NCI-H2107 treated with DMSO at 0.1 percent for 48 hours (cell line): ENCODE results near the gene DOCK3.
"Not testable (repeated sequence)": the region's sequence is repeated elsewhere in the genome, so short reads cannot be mapped to it uniquely, and the experiment has no call there.

ENCODE experiments used
- DNase-seq: peaks from one replicate; lab custom pipeline; 2025; ENCODE audit not compliant: unreplicated experiment; lab: John Stamatoyannopoulos, UW

The DOCK3 gene

DNA sequence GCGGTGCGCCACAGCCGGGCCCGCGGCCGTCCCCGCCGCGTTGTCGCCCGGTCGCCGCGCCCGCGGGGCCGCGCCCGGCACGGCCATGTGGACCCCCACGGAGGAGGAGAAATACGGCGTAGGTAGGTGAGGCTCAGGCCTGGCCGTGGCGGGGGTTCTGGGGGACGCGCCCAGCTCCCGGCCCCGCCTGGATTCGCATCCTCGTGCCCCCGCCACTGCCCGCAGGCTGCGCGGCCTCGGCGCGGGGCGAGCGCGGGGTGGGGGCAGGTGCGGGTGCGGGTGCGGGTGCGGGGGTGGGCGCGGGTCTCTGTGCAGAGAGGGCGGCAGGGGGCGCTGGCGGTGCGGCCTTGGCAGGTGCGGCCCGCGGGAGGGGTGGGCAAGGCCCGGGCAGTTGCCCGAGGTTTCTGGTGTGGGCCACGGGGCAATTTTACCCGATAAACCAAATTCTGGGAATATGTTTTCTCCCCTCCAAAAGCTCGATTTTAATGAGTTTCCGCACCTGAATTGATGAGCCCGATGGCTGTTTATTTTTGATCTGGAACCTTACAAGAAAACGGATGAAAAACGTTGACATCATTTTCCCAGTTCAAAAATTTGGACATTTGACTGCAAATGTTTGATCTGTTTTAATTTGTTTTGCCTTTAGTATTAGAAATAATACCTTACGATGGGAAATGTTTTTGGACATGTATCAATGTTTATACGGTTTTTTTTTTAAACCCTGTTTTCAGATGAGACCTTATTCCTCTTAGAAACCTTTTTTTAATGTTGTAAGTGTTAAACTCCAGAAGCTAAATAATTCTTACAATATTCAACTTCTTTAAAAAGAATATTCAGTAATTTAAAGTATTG, 678 bp downstream of the DOCK3 start:
- no peak for DNase-seq

DNA sequence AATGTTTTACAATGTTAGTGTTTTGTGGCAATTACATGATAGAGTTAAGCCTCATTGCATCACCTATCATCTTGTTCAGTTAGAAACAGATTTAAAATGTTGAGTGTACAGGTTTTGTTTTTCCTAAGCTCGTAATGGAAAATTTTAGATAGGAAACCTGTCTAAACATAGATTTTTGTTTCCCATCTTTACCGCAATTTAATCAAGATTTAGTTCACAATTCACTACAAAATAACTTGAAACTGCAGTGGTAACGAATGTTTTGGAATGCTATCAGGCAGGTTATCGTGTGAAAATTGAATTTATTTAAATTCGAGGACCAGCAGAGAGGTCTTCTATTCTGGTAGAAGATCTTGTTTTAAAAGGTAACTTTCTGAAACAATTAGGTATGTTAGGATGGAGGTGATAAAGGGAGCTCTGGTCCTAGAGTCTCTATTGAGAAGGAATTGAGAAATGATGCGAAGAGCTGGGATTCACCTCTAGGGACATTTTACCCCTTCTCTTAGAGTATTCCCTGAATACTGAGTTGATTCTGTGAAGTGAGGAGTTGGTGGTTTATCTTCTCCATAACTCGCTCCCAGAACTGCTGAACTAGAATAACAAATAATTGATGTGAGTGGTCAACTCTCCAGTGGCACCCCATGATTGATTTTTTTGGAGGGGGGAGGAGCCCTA, 1.4 kb downstream of the DOCK3 start:
- no peak for DNase-seq

DNA sequence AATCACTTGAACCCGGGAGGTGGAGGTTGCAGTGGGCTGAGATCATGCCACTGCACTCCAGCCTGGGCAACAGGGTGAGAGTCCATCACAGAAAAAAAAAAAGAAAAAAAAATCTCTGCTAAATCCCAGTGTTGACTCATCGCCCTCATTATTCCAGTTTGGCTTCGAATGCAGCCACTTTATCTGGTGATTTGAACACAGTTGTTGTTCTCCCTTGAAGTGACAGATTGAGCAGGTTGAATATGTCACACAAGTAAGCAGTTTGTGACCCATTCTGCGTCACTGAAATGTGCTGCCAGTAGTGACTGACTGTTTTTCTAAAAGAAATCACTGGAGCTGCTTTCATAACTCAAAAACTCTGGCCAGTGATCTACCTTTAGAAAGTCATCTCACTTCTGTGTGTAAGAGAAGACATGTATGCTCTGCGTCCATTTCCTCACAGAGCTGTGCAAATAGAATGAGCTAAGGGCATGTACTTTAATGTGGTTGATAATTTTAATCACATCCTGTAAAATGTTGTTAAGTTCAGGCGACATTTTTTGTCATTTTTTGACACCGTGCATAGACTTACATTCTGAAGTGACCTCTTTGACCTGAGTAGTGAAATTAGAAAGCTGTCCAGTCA, 12.5 kb downstream of the DOCK3 start:
- no peak for DNase-seq

DNA sequence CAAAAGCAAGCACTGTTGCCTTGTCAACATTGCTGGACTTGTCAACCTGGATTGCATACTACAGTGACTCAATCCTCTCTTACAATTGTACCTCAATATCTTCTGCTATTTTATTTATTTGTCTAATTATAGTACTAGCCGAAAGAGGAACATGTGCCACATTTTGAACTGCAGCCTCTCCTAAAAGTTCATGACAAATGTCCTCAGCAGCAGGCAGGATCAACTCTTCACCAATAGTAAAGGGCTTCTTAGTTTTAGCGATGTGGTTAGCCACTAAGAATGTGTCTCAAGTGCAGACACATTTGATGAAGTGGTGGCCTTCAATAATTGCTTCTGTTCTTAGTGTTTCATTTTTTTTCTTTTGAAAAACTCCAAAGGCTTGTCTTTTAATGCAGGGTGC, 13.2 kb downstream of the DOCK3 start:
- DNase-seq, result no peak

DNA sequence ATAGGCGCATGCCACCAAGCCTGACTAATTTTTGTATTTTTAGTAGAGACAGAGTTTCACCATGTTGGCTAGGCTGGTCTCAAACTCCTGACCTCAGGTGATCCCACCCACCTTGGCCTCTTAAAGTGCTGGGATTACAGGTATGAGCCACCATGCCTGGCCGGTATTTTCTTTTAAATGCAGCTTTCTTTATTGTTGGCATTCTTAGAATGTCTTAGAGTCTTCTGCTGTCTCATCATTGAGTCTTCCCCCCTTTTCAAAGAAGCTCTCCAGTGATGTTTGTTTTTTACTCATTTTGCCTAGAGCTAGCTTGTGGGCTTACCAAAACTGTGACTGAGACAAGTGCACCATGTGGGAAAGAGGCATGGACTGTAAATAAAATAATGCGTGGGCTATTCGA, 13.9 kb downstream of the DOCK3 start:
- DNase-seq, result not testable (repeated sequence)

DNA sequence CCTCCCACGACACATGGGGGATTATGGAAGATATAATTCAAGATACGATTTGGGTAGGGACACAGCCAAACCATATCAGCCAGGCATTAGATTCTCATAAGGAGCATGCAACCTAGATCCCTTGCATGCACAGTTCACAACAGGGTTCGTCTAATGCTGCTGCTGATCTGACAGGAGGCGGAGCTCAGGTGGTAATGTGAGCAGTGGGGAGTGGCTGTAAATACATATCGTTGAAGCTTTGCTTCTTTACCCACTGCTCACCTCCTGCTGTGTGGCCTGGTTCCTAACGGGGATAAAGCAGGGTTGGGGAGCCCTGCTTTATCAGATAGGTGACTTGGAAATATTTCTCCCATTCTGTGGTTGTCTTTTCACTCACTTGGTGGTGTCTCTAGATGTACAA, 14.8 kb downstream of the DOCK3 start:
- no peak for DNase-seq

DNA sequence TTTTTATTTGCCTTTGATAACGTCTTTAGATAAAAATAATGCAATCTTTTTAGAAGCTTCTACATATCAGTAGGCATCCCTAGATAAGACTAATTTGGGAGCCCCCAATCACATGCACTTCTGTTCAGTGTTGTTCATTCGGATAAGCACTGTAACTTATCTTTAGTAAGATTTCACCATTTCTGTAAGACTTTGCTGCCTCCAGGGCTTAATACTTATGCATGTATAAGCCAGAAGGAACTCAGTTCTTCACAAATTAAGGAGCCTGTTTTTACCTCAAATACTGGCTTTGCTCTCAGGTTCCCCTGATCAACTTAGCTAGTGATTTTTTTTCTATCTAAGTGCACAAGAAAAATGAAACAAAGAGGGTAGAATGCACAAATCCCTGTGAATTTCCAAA, 20.3 kb downstream of the DOCK3 start:
- no peak for DNase-seq

DNA sequence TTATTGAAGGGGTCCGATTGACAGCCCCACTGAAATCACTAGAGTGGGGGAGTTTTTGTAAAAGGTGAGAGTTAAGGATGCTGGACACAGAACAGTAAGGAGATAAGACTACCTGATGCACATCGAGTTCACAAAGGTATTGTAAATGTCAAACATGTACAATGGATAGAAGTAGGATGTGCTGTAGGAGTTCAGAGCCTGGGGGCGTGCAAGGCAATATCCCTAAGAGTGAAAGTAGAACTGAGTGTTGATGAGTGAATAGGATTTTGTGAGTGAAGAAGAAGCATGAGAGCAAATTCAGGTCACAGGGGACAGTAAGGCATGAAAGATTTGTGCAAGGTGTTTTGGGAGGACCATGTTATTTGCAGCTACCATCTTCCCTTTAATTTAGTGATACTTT, 21.5 kb downstream of the DOCK3 start:
- DNase-seq, result no peak

DNA sequence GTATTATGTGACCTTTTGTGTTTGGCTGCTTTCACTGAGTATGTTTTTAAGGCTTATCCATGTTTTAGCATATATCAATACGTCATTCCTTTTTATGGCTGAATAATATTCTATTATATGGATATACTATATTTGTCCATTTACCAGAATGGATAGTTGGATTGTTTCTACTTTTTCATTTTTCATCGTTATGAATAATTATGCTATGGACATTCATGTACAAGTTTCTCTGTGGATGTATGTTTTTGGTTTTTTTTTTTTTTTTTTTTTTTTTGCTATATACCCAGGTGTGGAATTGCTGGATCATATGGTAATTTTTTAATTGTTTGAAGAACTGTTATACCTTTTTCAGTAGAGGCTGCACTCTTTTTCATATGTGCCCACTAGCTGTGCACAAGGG, 23.5 kb downstream of the DOCK3 start:
- DNase-seq, result no peak

DNA sequence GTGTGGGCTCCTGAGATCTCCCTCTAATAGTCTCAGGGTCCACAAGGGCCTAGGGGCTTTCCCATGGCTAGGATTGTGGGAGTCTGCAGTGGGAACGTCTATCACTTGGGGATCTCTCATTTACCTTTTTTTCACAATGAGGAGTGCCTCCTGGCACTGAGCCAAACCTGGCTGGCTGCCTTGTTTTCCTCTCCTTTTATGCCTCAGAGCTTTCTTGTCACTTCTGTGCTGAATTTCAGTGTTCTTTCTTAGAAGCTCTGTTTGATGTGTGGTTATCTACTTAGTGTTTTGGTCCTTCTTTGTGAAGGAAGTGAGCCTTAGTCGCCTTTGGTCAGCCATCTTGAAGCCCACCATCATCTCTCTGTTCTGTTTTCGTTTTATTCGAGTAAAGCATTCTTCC, 33.9 kb downstream of the DOCK3 start:
- no peak for DNase-seq

DNA sequence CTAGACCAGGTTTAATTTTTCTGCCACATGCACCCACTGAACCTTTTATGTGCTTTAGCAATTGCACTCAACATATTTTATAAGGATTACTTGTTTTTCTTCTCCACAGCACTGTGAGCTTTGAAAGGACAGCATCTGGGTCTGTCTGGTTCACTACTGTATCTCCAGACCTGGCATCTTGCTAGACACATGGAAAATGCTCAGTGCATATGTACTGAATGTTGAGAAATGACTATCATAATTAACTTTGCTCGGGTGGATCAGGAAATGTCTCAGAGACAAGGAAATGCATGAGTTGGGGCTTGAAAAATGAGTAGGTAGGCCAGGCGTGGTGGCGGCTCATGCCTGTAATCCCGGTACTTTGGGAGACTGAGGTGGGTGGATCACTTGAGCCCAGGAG, 40.2 kb downstream of the DOCK3 start:
- no peak for DNase-seq

DNA sequence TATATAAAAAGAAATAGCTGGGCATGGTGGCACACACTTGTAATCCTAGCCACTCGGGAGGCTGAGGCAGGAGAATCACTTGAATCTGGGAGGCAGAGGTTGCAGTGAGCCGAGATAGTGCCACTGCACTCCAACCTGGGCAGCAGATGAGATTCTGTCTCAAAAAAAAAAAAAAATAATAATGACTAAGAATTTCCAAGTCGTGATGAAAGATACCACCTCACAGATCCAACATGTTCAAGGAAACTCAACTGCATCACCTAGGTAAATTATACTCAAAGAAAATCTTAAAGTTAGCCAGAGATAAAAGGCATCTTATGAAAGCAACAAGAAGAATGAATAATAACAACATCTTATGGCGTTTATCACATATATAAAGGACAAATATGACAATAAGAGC, 50.1 kb downstream of the DOCK3 start:
- DNase-seq, result no peak

DNA sequence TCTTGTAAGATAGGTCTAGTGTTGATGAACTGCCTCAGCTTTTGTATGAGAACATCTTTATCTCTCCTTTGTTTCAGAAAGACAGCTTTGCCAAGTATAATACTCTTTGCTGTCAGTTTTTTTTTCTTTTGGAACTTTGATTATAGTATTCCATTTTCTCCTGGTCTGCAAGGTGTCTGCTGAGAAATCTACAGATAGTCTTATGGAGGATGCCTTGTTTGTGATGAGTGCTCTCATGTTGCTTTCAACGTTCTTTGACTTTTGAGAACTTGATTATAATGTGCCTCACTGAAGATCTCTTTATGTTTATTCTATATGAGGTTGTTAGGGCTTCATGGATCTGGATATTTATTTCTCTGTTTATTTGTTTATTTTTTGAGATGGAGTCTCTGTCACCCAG, 60.3 kb downstream of the DOCK3 start:
- no peak for DNase-seq

DNA sequence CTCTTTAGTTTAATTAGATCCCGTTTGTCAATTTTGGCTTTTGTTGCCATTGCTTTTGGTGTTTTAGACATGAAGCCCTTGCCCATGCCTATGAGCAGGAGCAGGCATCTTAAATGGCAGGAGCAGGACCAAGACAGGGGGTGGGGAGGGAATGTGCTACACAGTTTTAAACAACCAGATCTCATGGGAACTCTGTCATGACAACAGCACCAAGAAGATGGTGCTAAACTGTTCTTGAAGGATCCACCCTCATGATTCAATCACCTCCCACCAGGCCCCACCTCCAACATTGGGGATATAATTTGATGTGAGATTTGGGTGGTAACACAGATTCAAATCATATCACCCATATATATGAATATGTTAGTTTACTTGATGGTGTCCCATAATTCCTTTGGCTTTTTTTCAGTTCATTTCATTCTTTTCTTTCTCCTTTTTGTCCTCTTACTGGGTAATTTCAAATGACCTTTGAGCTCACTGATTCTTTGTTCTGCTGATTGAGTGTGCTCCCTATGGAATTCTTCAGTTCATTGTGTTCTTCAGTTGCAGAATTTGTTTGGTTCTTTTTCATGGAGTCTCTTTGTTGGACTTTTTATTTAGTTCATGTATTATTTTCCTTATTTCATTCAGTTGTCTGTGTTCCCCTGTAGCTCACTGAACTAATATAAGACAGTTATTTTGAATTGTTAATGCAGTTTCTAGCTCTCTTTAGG, 62.6 kb downstream of the DOCK3 start:
- no peak for DNase-seq

DNA sequence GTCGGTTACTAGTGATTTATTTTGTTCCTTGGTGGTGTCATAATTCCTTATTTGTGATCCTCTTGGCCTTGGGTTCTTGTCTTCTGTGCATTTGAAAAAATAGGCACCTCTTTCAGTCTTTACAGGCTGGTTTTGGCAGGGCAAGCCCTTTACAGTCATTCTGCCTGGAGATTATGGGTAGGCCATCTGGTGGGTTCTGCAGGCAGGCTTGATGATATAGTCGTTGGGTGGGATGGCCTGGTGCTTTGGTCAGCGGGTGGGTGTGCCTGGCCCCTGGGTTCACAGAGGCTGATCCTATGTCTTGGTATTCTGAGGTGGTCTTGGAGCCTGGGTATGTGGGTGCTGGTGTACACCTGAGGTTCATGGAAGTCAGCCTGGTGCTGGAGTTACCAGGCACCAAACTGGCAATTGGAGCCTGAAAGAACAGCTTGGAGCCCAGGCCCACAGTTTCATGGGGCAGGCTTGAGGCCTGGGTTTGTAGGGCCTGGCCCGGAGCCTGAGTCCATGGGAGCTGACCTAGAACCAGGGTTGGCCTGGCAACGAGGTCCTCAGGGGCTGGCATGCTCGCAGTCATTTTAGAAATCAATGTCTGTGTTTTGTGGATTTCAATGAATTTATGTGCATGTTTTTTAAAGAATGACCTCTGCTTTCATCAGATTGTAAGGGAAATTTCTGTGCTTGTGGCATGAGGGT, 63.3 kb downstream of the DOCK3 start:
- DNase-seq, result no peak

DNA sequence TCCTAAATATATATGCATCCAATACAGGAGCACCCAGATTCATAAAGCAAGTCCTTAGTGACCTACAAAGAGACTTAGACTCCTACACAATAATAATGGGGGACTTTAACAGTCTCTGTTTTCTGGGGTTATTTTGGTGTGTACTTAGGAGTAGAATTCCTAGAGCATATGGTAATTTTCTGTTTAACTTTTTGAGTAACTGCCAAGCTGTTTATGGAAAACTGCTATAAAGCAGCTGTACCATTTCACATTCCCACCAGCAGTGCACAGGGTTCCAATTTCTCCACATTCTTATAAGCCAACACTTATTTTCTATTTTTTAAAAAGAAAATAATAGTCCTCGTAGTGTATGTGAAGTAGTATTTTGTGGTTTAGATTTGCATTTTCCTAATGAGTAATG, 68.9 kb downstream of the DOCK3 start:
- no peak for DNase-seq

DNA sequence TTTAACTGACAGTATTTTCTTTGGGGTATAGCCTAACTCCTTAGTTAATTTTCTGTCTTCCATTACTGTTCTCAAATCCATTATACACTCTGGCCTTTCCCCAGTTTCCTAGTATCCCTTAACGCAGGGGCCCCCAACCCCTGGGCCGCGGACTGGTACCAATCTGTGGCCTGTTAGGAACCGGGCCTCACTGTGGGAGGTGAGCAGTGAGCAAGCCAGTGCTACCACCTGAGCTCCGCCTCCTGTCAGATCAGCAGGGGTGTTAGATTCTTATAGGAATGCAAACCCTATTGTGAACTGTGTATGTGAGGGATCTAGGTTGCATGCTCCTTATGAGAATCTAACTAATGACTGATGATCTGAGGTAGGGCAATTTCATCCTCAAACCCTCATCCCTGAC, 75.1 kb downstream of the DOCK3 start:
- DNase-seq, result no peak

DNA sequence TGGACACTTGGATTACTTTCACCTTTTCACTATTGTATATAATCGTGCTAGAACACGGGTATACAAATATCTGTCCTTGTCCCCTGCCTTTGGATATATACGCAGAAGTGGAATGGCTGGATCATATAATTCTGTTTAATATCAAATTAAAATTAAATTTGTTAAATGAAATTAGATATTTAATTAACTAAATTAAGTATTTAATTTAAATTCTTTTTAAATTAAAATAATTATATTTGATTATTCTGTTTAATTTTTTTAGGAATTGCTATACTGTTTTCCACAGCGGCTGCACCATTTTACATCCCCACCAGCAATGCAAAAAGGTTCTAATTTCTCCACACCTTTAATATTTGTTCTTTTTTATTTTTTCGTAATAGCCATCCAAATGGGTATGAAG, 84.3 kb downstream of the DOCK3 start:
- DNase-seq, result no peak

DNA sequence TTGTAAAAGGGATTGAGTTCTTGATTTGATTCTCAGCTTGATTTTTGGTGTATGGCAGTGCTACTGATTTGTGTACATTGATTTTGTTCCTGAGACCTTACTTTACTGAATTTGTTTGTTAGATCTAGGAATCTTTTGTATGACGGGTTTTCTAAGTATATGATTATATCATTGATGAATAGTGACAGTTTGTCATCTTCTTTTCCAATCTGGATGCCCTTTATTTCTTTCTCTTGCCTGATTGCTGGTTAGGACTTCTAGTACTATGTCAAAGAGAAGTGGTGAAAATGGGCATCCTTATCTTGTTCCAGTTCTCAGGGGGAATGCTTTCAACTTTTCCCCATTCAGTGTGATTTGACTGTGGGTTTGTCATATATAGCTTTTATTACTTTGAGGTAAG, 103.0 kb downstream of the DOCK3 start:
- no peak for DNase-seq

DNA sequence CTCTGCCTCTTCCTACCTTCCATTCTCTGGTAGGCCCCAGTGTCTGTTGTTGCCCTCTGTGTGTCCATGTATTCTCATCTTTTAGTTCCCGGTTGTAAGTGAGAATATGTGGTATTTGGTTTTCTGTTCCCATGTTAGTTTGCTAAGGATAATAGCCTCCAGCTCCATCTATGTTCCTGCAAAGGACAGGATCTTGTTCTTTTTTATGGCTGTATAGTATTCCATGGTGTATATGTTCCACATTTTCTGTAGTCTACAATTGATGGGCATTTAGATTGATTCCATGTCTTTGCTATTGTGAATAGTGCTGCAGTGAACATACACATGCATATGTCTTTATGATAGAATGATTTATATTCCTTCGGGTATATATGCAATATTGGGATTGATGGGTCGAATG, 107.0 kb downstream of the DOCK3 start:
- not testable (repeated sequence) for DNase-seq

DNA sequence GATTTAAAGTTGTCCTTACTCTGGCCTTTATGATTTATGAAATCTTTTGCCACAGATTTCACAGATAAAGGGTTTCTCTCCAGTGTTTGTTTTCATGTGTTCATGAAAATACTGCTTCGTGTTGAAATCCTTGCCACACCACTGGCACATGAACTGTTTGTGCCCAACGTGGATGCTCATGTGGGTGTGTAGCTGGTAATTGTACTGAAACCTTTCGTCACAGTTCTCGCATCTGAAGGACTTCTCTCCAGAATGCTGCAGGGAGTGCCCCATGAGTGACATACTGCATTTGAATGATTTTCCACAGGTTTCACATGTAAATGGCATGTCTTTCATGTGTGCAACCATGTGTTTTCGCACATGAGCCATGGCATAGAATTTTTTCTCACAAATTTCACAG, 111.9 kb downstream of the DOCK3 start:
- no peak for DNase-seq
